ENCODE results near the gene TMF1. TPM values are rescaled to one million over a fixed set of nuclear protein-coding genes. Genes with fewer than 3 reads are reported as not detected.

Gene TMF1
- total and polyA plus RNA-seq, 7 experiments from 2014 or later = 36.1 to 71.8 (median 47.7) TPM

Small RNA genes within 50 kb of the gene (microRNA-seq; reads per million reads assigned to microRNA genes)
- 3.6 reads per million for gene MIR3136 (ENCODE audit: borderline microRNAs expressed)

Other genes with a start within 250 kb of the TMF1 start
- gene TAFA4, start 119.8 kb downstream of the TMF1 start, total RNA-seq = not detected
- gene TAFA4, start 119.8 kb downstream of the TMF1 start, polyA plus RNA-seq = not detected
- 10 to 100 TPM; 10.1 to 19.1 (median 13.1) TPM for gene EOGT, start 38.6 kb downstream of the TMF1 start, total RNA-seq
- 10 to 100 TPM in 1 of 2 donors, 1 to 10 TPM in 1; 6.8 to 10.5 TPM for gene EOGT, start 38.6 kb downstream of the TMF1 start, polyA plus RNA-seq
- 100 to 1,000 TPM in 1 of 5 experiments, 10 to 100 TPM in 4; 51.1 to 120 (median 70.8) TPM for gene UBA3, start 28.0 kb upstream of the TMF1 start, total RNA-seq
- gene UBA3, start 28.0 kb upstream of the TMF1 start, polyA plus RNA-seq = 10 to 100 TPM; 36.6 to 44.8 TPM
- 100 to 1,000 TPM in 4 of 5 experiments, 10 to 100 TPM in 1; 75.8 to 226 (median 119) TPM for gene ARL6IP5, start 32.6 kb upstream of the TMF1 start, total RNA-seq
- 100 to 1,000 TPM; 330 to 457 TPM for gene ARL6IP5, start 32.6 kb upstream of the TMF1 start, polyA plus RNA-seq
- not detected for gene LMOD3, start 70.3 kb upstream of the TMF1 start, total RNA-seq
- under 1 TPM in 1 of 2 donors, not detected in 1; 0.05 TPM for gene LMOD3, start 70.3 kb upstream of the TMF1 start, polyA plus RNA-seq